ENCODE data around the gene CAPZB. TPM values are rescaled to one million over a fixed set of nuclear protein-coding genes. Genes with fewer than 3 reads are reported as not detected.
A peak's percentile ranks its signal among the peaks of the same experiment; 100 is the strongest.

Gene CAPZB
- total RNA-seq, 6 experiments from 2014 or later = 565 to 646 (median 603) TPM

GRCh38 chr1:19339214-19339861 lies 146.0 kb downstream of the CAPZB start:
- Mint-ChIP-seq H3K4me3 (no peak overlapping the region), H3K27me3 (ENCODE audit: insufficient read depth) (peaks cover 38% of the 10 kb centered on the region), H3K27ac (no peak overlapping the region), H3K4me1 (ENCODE audit: low read depth) (peaks cover 16% of the 10 kb centered on the region), H3K9me3 (no peaks in the 10 kb centered on the region), H3K36me3 (ENCODE audit: low read depth) (peaks cover 20% of the 10 kb centered on the region; the same call in 1 of the 2 replicates)
- no peak for DNase-seq
- TF ChIP-seq, protein P1, sequence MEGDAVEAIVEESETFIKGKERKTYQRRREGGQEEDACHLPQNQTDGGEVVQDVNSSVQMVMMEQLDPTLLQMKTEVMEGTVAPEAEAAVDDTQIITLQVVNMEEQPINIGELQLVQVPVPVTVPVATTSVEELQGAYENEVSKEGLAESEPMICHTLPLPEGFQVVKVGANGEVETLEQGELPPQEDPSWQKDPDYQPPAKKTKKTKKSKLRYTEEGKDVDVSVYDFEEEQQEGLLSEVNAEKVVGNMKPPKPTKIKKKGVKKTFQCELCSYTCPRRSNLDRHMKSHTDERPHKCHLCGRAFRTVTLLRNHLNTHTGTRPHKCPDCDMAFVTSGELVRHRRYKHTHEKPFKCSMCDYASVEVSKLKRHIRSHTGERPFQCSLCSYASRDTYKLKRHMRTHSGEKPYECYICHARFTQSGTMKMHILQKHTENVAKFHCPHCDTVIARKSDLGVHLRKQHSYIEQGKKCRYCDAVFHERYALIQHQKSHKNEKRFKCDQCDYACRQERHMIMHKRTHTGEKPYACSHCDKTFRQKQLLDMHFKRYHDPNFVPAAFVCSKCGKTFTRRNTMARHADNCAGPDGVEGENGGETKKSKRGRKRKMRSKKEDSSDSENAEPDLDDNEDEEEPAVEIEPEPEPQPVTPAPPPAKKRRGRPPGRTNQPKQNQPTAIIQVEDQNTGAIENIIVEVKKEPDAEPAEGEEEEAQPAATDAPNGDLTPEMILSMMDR (IDR thresholded peaks at IDR 0.05) = no peak

DNA sequence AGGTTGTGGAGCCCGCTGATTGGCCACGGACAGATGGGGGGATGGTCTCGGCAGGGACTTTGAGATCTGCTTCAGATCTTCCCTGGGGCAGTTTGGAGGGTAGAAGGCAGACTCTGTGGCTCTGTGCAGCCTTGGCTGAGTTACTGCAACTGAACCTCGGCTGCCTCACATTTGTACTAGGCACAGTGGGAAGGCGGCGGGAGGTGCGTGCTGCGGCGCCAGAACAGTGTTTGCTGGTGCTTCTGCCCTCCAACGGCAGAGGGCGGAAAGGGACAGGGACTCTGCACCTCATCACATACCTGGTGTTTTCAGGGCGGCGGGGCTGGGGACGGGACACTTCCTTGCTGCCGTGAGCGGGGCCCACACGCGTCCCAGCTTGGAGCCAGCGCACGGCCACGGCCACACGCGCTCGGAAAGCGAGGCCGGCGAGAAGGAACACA lies 147.0 kb downstream of the CAPZB start:
- H3K9me3 Mint-ChIP-seq = no peaks in the 10 kb centered on the region
- peaks cover 45% of the 10 kb centered on the region for H3K27me3 Mint-ChIP-seq (ENCODE audit: insufficient read depth)
- peaks cover 21% of the 10 kb centered on the region for H3K4me1 Mint-ChIP-seq (ENCODE audit: low read depth)
- no peak overlapping the region for H3K4me3 Mint-ChIP-seq
- peaks cover 20% of the 10 kb centered on the region; the same call in 1 of the 2 replicates for H3K36me3 Mint-ChIP-seq (ENCODE audit: low read depth)
- peak overlapping the region; percentile 33; the same call in 1 of the 2 replicates for H3K27ac Mint-ChIP-seq
- TF ChIP-seq, protein P1 (IDR thresholded peaks at IDR 0.05) = no peak
- no peak for DNase-seq

- Mint-ChIP-seq H3K27ac (peak overlapping the region; percentile 58), H3K27me3 (ENCODE audit: insufficient read depth) (peaks cover 50% of the 10 kb centered on the region), H3K4me3 (no peak overlapping the region), H3K36me3 (ENCODE audit: low read depth) (peaks cover 14% of the 10 kb centered on the region; the same call in 1 of the 2 replicates), H3K9me3 (no peaks in the 10 kb centered on the region), H3K4me1 (ENCODE audit: low read depth) (peaks cover 21% of the 10 kb centered on the region)
- TF ChIP-seq, protein P1 (IDR thresholded peaks at IDR 0.05) = no peak
- no peak for DNase-seq
These were observed 148.1 kb downstream of the CAPZB start for GRCh38 chr1:19337289-19337688.

DNA sequence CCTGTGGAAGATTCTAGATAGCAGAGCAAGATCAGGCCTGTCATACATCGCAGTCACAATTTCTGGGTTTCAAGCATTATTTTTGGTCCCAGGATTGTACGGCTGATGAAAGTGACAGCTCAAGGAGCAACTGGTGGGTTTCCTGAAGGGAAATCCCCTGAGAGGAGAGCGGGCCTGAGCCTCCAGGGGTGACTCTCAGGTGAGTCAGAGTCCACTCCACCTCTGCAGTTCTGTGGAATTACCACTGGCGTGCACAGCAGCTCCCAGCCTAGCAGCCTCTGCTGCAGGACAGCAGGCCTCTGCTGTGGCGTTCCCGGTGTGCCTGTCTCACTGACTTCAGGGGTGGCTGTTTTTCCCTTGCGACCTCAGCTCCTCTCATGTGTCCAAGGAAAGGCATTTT lies 148.8 kb downstream of the CAPZB start:
- H3K9me3 Mint-ChIP-seq = no peaks in the 10 kb centered on the region
- H3K27me3 Mint-ChIP-seq (ENCODE audit: insufficient read depth) = peaks cover 45% of the 10 kb centered on the region
- H3K27ac Mint-ChIP-seq = peak overlapping the region; percentile 58
- peaks cover 21% of the 10 kb centered on the region for H3K4me1 Mint-ChIP-seq (ENCODE audit: low read depth)
- TF ChIP-seq, protein P1 (IDR thresholded peaks at IDR 0.05) = no peak
- DNase-seq = no peak
- no peak overlapping the region for H3K4me3 Mint-ChIP-seq
- peaks cover 9% of the 10 kb centered on the region; the same call in 1 of the 2 replicates for H3K36me3 Mint-ChIP-seq (ENCODE audit: low read depth)

DNA sequence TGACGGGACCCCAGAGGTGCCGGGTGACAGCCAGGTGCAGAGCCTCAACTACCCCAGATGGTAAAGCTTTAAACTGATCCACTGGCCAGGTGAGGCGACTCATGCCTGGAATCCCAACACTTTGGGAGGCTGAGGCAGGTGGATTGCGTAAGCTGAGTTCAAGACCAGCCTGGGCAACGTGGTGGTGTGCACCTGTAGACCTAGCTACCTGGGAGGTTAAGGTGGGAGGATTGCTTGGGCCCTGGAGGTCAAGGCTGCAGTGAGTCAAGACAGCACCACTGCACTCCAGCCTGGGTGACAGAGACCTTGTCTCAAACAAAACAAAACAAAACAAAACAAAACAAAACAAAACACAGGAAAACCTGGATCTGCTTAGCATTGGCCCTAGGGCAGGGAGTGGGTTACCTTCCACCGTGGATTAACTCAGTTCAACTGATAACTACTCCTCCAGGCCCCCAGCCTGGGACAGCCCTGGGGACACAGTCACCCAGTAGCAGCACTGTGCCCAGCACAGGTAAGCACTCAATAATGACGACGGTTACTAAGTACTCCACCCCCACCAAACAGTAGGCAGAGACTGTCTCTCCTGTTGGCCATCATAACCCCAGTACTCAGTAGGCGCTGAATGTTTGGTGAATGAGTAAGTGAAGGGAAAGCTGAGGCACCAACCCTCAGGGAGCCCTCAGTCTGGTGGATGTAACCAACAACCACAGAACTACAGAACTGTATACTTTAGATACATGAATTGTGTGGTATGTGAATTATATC lies 151.6 kb downstream of the CAPZB start:
- TF ChIP-seq, protein P1 (IDR thresholded peaks at IDR 0.05) = no peak
- Mint-ChIP-seq H3K27ac (peak overlapping the region; percentile 7; the same call in 1 of the 2 replicates), H3K27me3 (ENCODE audit: insufficient read depth) (peaks cover 44% of the 10 kb centered on the region), H3K9me3 (no peaks in the 10 kb centered on the region), H3K36me3 (ENCODE audit: low read depth) (0 out of 2 replicates have a peak, but pooled peaks cover 4% of the 10 kb centered on the region), H3K4me1 (ENCODE audit: low read depth) (peaks cover 21% of the 10 kb centered on the region), H3K4me3 (no peak overlapping the region)
- no peak for DNase-seq

All from HFFc6 (cell line).